GM12878 (cell line): Measurements from ENCODE around the gene BORCS6. TPM values are rescaled to one million over a fixed set of nuclear protein-coding genes. Genes with fewer than 3 reads are reported as not detected.

Source experiments
- ATAC-seq: fragments of 200-7000 bp; cut with Tn5 transposase; 3 replicates; pipeline ENCODE4 v1.9.1; 2020; ENCODE audit warnings: mild to moderate bottlenecking, moderate library complexity
- BruUV-seq: library from RNA; stranded (reverse); fragments of 400-500 nt; replicated peaks from 2 replicates; lab custom pipeline; 2021; lab: Mats Ljungman, UMichigan
- CTCF ChIA-PET: fragments of 300-600 bp; sonication (Branson Sonifier 250); formaldehyde crosslinking; extraction: SDS; loops from one replicate; lab custom pipeline; 2021; ENCODE audit warnings: inconsistent platforms; lab: Yijun Ruan, JAX
- POLR2A ChIA-PET: fragments of 350-600 bp; formaldehyde crosslinking; extraction: SDS; loops from one replicate; lab custom pipeline; 2021; ENCODE audit warnings: inconsistent platforms; lab: Charles Lee
- RAD21 ChIA-PET: fragments of 300-600 bp; sonication (Branson Sonifier 250); formaldehyde crosslinking; loops from one replicate; lab custom pipeline; 2023; ENCODE audit warnings: antibody characterized with exemption; ENCODE audit not compliant: unreplicated experiment; lab: Charles Lee
- SMC1A ChIA-PET: fragments of 300-600 bp; sonication (Branson Sonifier 250); formaldehyde crosslinking; loops from one replicate; lab custom pipeline; 2023; ENCODE audit not compliant: unreplicated experiment, uncharacterized antibody; lab: Charles Lee
- DNase-seq: peaks from one replicate; pipeline ENCODE4 v3.0.0-alpha.2; 2011; ENCODE audit warnings: low read depth, low spot score
- FAIRE-seq: peaks from 3 replicates; lab custom pipeline; 2011; peaks lifted over from hg19 to GRCh38; lab: Jason Lieb, UNC
- H2AFZ ChIP-seq: 2 replicates; pipeline ENCODE4 v1.6.0; 2011; ENCODE audit warnings: low read depth, low read length, control low read depth; ENCODE audit not compliant: control insufficient read depth
- H3K27ac ChIP-seq: 2 replicates; pipeline ENCODE4 v1.5.1; 2011; ENCODE audit warnings: control low read depth; ENCODE audit not compliant: control insufficient read depth, insufficient read depth
- H3K27me3 ChIP-seq, 2 experiments: replicated peaks in 1 of 2; 2 replicates each; pipeline versions ENCODE4 v1.6.0 to v1.6.1; 2011; ENCODE audit warnings: low read length in 1 of 2; ENCODE audit not compliant: control insufficient read depth in 2 of 2, insufficient read depth in 2 of 2
- H3K36me3 ChIP-seq, 2 experiments: 2 replicates each; pipeline ENCODE4 v1.5.1; 2011; ENCODE audit warnings: low read length in 1 of 2; ENCODE audit not compliant: control insufficient read depth in 2 of 2, insufficient read depth in 2 of 2
- H3K4me1 ChIP-seq: 2 replicates; pipeline ENCODE4 v1.6.1; 2011; ENCODE audit warnings: mild to moderate bottlenecking, low read length, moderate library complexity, mixed read lengths; ENCODE audit not compliant: control insufficient read depth, insufficient read depth
- H3K4me2 ChIP-seq: 2 replicates; pipeline ENCODE4 v1.6.0; 2011; ENCODE audit warnings: control low read depth; ENCODE audit not compliant: control insufficient read depth, insufficient read depth
- H3K4me3 ChIP-seq: fragments of 200-600 bp; sonication (generic); 2 replicates; pipeline ENCODE4 v1.5.1; 2016
- H3K79me2 ChIP-seq: 2 replicates; pipeline ENCODE4 v1.6.0; 2011; ENCODE audit warnings: low read length; ENCODE audit not compliant: control insufficient read depth, insufficient read depth
- H3K9ac ChIP-seq: 2 replicates; pipeline ENCODE4 v1.8.0; 2011; ENCODE audit warnings: low read length, control low read depth, mixed read lengths; ENCODE audit not compliant: control insufficient read depth, insufficient read depth
- H3K9me3 ChIP-seq: replicated peaks from 3 replicates; pipeline ENCODE4 v1.5.1; 2011; ENCODE audit warnings: mild to moderate bottlenecking, low read length; ENCODE audit not compliant: control insufficient read depth, insufficient read depth
- H4K20me1 ChIP-seq: 2 replicates; pipeline ENCODE4 v1.6.0; 2011; ENCODE audit not compliant: control insufficient read depth, insufficient read depth
- EED ChIP-seq: sonication (generic); IDR thresholded peaks from 2 replicates; pipeline ENCODE4 v1.6.1; 2016; ENCODE audit warnings: antibody characterized with exemption, low read depth
- HDGF ChIP-seq: fragments of 450-650 bp; IDR thresholded peaks from 2 replicates; pipeline ENCODE4 v1.6.1; 2016; ENCODE audit warnings: antibody characterized with exemption
- MYC ChIP-seq: IDR thresholded peaks from 2 replicates; pipeline ENCODE4 v1.6.1; 2011; ENCODE audit warnings: mild to moderate bottlenecking, low read length, moderate library complexity, inconsistent platforms; ENCODE audit not compliant: insufficient read depth, insufficient replicate concordance, insufficient read length, severe bottlenecking
- RAD21 ChIP-seq: IDR thresholded peaks from 2 replicates; pipeline ENCODE4 v1.6.1; 2011; ENCODE audit warnings: mild to moderate bottlenecking, low read depth, low read length, moderate library complexity; ENCODE audit not compliant: insufficient read depth
- RFX5 ChIP-seq: IDR thresholded peaks from 2 replicates; pipeline ENCODE4 v1.6.1; 2011; ENCODE audit warnings: low read depth, low read length, improper control_type of control experiment
- SPI1 ChIP-seq: IDR thresholded peaks from 2 replicates; pipeline ENCODE4 v1.6.1; 2011; ENCODE audit warnings: low read depth, mild to moderate bottlenecking, low read length, moderate library complexity, borderline replicate concordance; ENCODE audit not compliant: insufficient read depth
- WGBS: methylation state at CpG from one replicate; pipeline ENCODE4 v1.1.6; 2016; ENCODE audit warnings: low lambda C conversion rate; ENCODE audit not compliant: insufficient replicate concordance, insufficient coverage; ENCODE audit errors: missing lambda C conversion rate; 5-methylcytosine and 5-hydroxymethylcytosine counted together
- in situ Hi-C: fragments of 300-500 bp; cut with MboI; formaldehyde crosslinking; loops from 9 replicates; pipeline ENCODE4 v1.14.3; 2018; ENCODE audit warnings: mixed read lengths
- intact Hi-C: fragments of 100-400 bp; cut with micrococcal nuclease; formaldehyde crosslinking; loops from one replicate; pipeline ENCODE4 v1.14.2; 2022; ENCODE audit not compliant: unreplicated experiment
- polyA plus RNA-seq, 11 experiments: library from polyadenylated mRNA; depleted of rRNA in 4 of 11; unstranded in 6 of 11; stranded (reverse) in 5 of 11; fragments of >200 nt; fragmentation: Nextera tagmentation in 4 of 11; fragmentation: Illumina TruSeq in 1 of 11; extraction: Ambion mirVana in 4 of 11; extraction: Trizol in 1 of 11; gene quantifications; 1 replicate in 1 of 11; 2 replicates in 10 of 11; pipeline versions ENCODE4 v1.2.1 to v1.2.3, GENCODE V29; 2011 to 2016; ENCODE audit warnings: inconsistent platforms in 2 of 11, missing spikeins in 2 of 11, low read depth in 1 of 11
- total RNA-seq, 4 experiments: library from RNA; depleted of rRNA in 3 of 4; stranded (reverse); fragments of >200 nt in 3 of 4; fragmentation: Illumina TruSeq in 1 of 4; extraction: Trizol in 1 of 4; gene quantifications; 2 replicates each; pipeline versions ENCODE4 v1.2.1 to v1.2.3, GENCODE V29; 2013 to 2021

BORCS6 gene
- total and polyA plus RNA-seq, 10 of the 15 experiments (the other 5 are each of a cell fraction or from before 2014, with no cell fraction given) = 0.37 to 14.1 (median 6.7) TPM

- peak overlapping the region; percentile 68 for H3K4me3 ChIP-seq
- RAD21 ChIA-PET = interaction anchor here (0.5 to 8.1 kb wide), 14 partner anchors 8 to 114 kb away, joined by 3 to 117 read pairs (median 5); partner anchors contain the start of genes AURKB, CTC1, SLC25A35 and TMEM107
- H4K20me1 ChIP-seq = no peaks in the 10 kb centered on the region
- no peaks in the 10 kb centered on the region for H3K27me3 ChIP-seq
- BruUV-seq = no TSS peak
- H3K4me1 ChIP-seq = peaks cover 17% of the 10 kb centered on the region
- peak overlapping the region; percentile 90 for H3K27ac ChIP-seq
- in situ Hi-C loops = loop anchor here (5.0 kb wide), 1 partner anchor 34 kb away; no protein-coding TSS in a partner anchor
- TF ChIP-seq SPI1 (peak; percentile 25; the same call in 1 of the 2 replicates), MYC (no peak), HDGF (0 out of 2 replicates have a peak, but pooled peaks have one; percentile 36), RFX5 (no peak), RAD21 (no peak), EED (0 out of 2 replicates have a peak, but pooled peaks have one; percentile 41)
- TF ChIP-seq, all 136 proteins: peak for 3
- no peak overlapping the region for H2AFZ ChIP-seq
- peaks cover 18% of the 10 kb centered on the region for H3K79me2 ChIP-seq
- H3K36me3 ChIP-seq = no peaks in the 10 kb centered on the region
- FAIRE-seq (no peak), DNase-seq (no peak), ATAC-seq (no peak)
- ChIA-PET SMC1A (interaction anchor here (0.8 to 4.1 kb wide), 15 partner anchors 8 to 112 kb away, joined by 3 to 40 read pairs (median 5); partner anchors contain the start of genes RANGRF and SLC25A35), POLR2A (interaction anchor here (0.6 to 8.1 kb wide), 16 partner anchors 8 to 305 kb away, joined by 3 to 146 read pairs (median 12); partner anchors contain the start of genes AURKB, CTC1, HES7 and PER1), CTCF (interaction anchor here (0.6 to 6.2 kb wide), 13 partner anchors 9 to 560 kb away, joined by 3 to 53 read pairs (median 4); partner anchors contain the start of genes ALOXE3 and AURKB)
- peak overlapping the region; percentile 80 for H3K9ac ChIP-seq
- 5% methylated on average over 12 of the region's 12 CpGs for WGBS
- H3K4me2 ChIP-seq = peak overlapping the region; percentile 82
- no peaks in the 10 kb centered on the region for H3K9me3 ChIP-seq
- intact Hi-C loops = loop anchor here (5.0 kb wide), 1 partner anchor 51 kb away; no protein-coding TSS in a partner anchor
Measured at GRCh38 chr17:8188263-8188839, 1.6 kb downstream of the BORCS6 start.
